ENCODE measurements around the gene CDH24. TPM values are rescaled to one million over a fixed set of nuclear protein-coding genes. Genes with fewer than 3 reads are reported as not detected.

Gene CDH24
- total and polyA plus RNA-seq, 10 of the 15 experiments (the other 5 are each of a cell fraction or from before 2014, with no cell fraction given), result 0.10 to 1.5 (median 0.45) TPM; not detected in 2

GRCh38 chr14:23099212-23099861, 42.0 kb upstream of the CDH24 start (continued):
- TF ChIP-seq, protein P1, sequence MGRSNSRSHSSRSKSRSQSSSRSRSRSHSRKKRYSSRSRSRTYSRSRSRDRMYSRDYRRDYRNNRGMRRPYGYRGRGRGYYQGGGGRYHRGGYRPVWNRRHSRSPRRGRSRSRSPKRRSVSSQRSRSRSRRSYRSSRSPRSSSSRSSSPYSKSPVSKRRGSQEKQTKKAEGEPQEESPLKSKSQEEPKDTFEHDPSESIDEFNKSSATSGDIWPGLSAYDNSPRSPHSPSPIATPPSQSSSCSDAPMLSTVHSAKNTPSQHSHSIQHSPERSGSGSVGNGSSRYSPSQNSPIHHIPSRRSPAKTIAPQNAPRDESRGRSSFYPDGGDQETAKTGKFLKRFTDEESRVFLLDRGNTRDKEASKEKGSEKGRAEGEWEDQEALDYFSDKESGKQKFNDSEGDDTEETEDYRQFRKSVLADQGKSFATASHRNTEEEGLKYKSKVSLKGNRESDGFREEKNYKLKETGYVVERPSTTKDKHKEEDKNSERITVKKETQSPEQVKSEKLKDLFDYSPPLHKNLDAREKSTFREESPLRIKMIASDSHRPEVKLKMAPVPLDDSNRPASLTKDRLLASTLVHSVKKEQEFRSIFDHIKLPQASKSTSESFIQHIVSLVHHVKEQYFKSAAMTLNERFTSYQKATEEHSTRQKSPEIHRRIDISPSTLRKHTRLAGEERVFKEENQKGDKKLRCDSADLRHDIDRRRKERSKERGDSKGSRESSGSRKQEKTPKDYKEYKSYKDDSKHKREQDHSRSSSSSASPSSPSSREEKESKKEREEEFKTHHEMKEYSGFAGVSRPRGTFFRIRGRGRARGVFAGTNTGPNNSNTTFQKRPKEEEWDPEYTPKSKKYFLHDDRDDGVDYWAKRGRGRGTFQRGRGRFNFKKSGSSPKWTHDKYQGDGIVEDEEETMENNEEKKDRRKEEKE (IDR thresholded peaks at IDR 0.05), result no peak
- TF ChIP-seq SREBF1 (IDR thresholded peaks at IDR 0.05; ENCODE audit: low read length) (no peak), RCOR1 (conservative IDR thresholded peaks at IDR 0.05; ENCODE audit: low read depth, low read length) (no peak), TCF3 (IDR thresholded peaks at IDR 0.05; ENCODE audit: borderline replicate concordance, insufficient read depth, low read depth, low read length) (no peak), POU2F2 (IDR thresholded peaks at IDR 0.05; ENCODE audit: borderline replicate concordance, low read depth, low read length) (no peak), IKZF1 (conservative IDR thresholded peaks at IDR 0.05) (no peak)

- intact Hi-C loops (cut with micrococcal nuclease; ENCODE audit: unreplicated experiment), result no loop called here
- H3K9me3 ChIP-seq (replicated peaks; ENCODE audit: control insufficient read depth, insufficient read depth, low read length), result no peaks in the 10 kb centered on the region
These were observed 40.5 kb upstream of the CDH24 start for GRCh38 chr14:23097786-23098185.

More at GRCh38 chr14:23097786-23098185, 40.5 kb upstream of the CDH24 start:
- in situ Hi-C loops (cut with MboI), result no loop called here
- no TSS peak for BruUV-seq (replicated peaks)
- H3K79me2 ChIP-seq (ENCODE audit: control insufficient read depth, insufficient read depth, low read length), result peaks cover 46% of the 10 kb centered on the region
- no peak for FAIRE-seq
- H3K4me2 ChIP-seq (ENCODE audit: control insufficient read depth, insufficient read depth), result no peak overlapping the region
- H3K27ac ChIP-seq (ENCODE audit: control insufficient read depth, insufficient read depth), result no peak overlapping the region
- no peak for ATAC-seq
- ChIA-PET RAD21 (ENCODE audit: unreplicated experiment) (no interaction called here), POLR2A (no interaction called here), CTCF (interaction anchor here (0.6 to 5.8 kb wide), 4 partner anchors 21 to 1287 kb away, joined by 3 to 28 read pairs (median 4); no protein-coding TSS in a partner anchor), SMC1A (ENCODE audit: uncharacterized antibody, unreplicated experiment) (interaction anchor here (1.3 to 1.5 kb wide), 2 partner anchors 20 to 29 kb away, joined by 3 to 4 read pairs; no protein-coding TSS in a partner anchor)
- H4K20me1 ChIP-seq (ENCODE audit: control insufficient read depth, insufficient read depth), result 0 out of 2 replicates have a peak, but pooled peaks cover 7% of the 10 kb centered on the region
- no peak overlapping the region for H3K4me3 ChIP-seq
- no peaks in the 10 kb centered on the region for H3K27me3 ChIP-seq (replicated peaks in 1 of 2; ENCODE audit: control insufficient read depth in 2 of 2, insufficient read depth in 2 of 2, low read length in 1 of 2)
- no peak overlapping the region for H2AFZ ChIP-seq (ENCODE audit: control insufficient read depth, low read depth, low read length)
- H3K9ac ChIP-seq (ENCODE audit: control insufficient read depth, insufficient read depth, low read length), result no peak overlapping the region
- TF ChIP-seq FOXK2 (IDR thresholded peaks at IDR 0.05), result no peak
- TF ChIP-seq PML (IDR thresholded peaks at IDR 0.05; ENCODE audit: low read length), result no peak
- peaks cover 0 to 8% of the 10 kb centered on the region in 2 experiments; a peak in 1 of 4 replicates for H3K36me3 ChIP-seq (ENCODE audit: control insufficient read depth in 2 of 2, insufficient read depth in 2 of 2, low read length in 1 of 2)
- no peak for DNase-seq (ENCODE audit: low read depth, low spot score)
- WGBS (ENCODE audit: insufficient coverage, insufficient replicate concordance, low lambda C conversion rate, missing lambda C conversion rate), result 92% methylated on average over 7 of the region's 7 CpGs
- peaks cover 3% of the 10 kb centered on the region; the same call in 1 of the 2 replicates for H3K4me1 ChIP-seq (ENCODE audit: control insufficient read depth, insufficient read depth, low read length)
